CD14-positive monocyte (primary cell): ENCODE data around the gene PAOX. TPM values are rescaled to one million over a fixed set of nuclear protein-coding genes. Genes with fewer than 3 reads are reported as not detected.

Source experiments
- DNase-seq, 3 donors: peaks; one replicate each; pipeline ENCODE4 v3.0.0-alpha.2; 2011 to 2022
- H2AFZ ChIP-seq: 2 replicates; pipeline ENCODE4 v1.6.0; 2012; ENCODE audit warnings: mild to moderate bottlenecking, low read depth, low read length, inconsistent platforms; ENCODE audit not compliant: insufficient read depth, poor library complexity, severe bottlenecking
- H3K27ac ChIP-seq, 2 donors: 1 replicate in 1 of 2; 2 replicates in 1 of 2; pipeline ENCODE4 v1.5.1; 2012 to 2013; ENCODE audit warnings: low read length in 2 of 2, control low read depth in 1 of 2, inconsistent platforms in 1 of 2, low read depth in 1 of 2, mild to moderate bottlenecking in 1 of 2
- H3K27me3 ChIP-seq, 2 donors: one replicate each; pipeline versions ENCODE4 v1.6.0 to v1.6.1; 2011 to 2013; ENCODE audit warnings: low read length in 2 of 2; ENCODE audit not compliant: control insufficient read depth in 2 of 2, insufficient read depth in 2 of 2
- H3K36me3 ChIP-seq, 2 donors: replicated peaks in 1 of 2; 1 replicate in 1 of 2; 2 replicates in 1 of 2; pipeline versions ENCODE4 v1.5.1 to v1.6.1; 2012 to 2013; ENCODE audit warnings: low read length in 2 of 2, control low read depth in 1 of 2, inconsistent platforms in 1 of 2, mild to moderate bottlenecking in 1 of 2; ENCODE audit not compliant: insufficient read depth in 2 of 2, control insufficient read depth in 1 of 2
- H3K4me1 ChIP-seq, 2 donors: 1 replicate in 1 of 2; 2 replicates in 1 of 2; pipeline versions ENCODE4 v1.5.1 to v1.6.1; 2012 to 2013; ENCODE audit warnings: low read length in 2 of 2, control low read depth in 1 of 2, inconsistent platforms in 1 of 2, mild to moderate bottlenecking in 1 of 2, moderate library complexity in 1 of 2; ENCODE audit not compliant: insufficient read depth in 2 of 2, control insufficient read depth in 1 of 2
- H3K4me2 ChIP-seq: replicated peaks from 2 replicates; pipeline ENCODE3; 2012; ENCODE audit warnings: low read length, moderate library complexity, mild to moderate bottlenecking; ENCODE audit not compliant: poor library complexity, severe bottlenecking; ENCODE audit errors: extremely low read depth
- H3K4me3 ChIP-seq, 3 experiments: fragments of 200-600 bp in 1 of 3; sonication (generic) in 1 of 3; replicated peaks in 1 of 3; 1 replicate in 2 of 3; 2 replicates in 1 of 3; pipeline ENCODE4 v1.5.1; 2011 to 2013; ENCODE audit warnings: low read length in 3 of 3, mild to moderate bottlenecking in 3 of 3, control low read depth in 2 of 3, low read depth in 2 of 3, inconsistent platforms in 1 of 3, moderate library complexity in 1 of 3
- H3K79me2 ChIP-seq: 2 replicates; pipeline ENCODE4 v1.6.0; 2012; ENCODE audit warnings: mild to moderate bottlenecking, control low read depth, inconsistent platforms, low read length, moderate library complexity; ENCODE audit not compliant: insufficient read depth
- H3K9ac ChIP-seq: 2 replicates; pipeline ENCODE4 v1.6.0; 2017; ENCODE audit warnings: low read length, mild to moderate bottlenecking; ENCODE audit not compliant: insufficient read depth, poor library complexity, severe bottlenecking
- H3K9me3 ChIP-seq, 2 donors: replicated peaks in 1 of 2; 1 replicate in 1 of 2; 2 replicates in 1 of 2; pipeline versions ENCODE4 v1.5.1 to v1.6.1; 2012 to 2013; ENCODE audit warnings: low read length in 2 of 2, control low read depth in 1 of 2; ENCODE audit not compliant: control insufficient read depth in 1 of 2, insufficient read depth in 1 of 2
- H4K20me1 ChIP-seq: 2 replicates; pipeline ENCODE4 v1.6.0; 2012; ENCODE audit warnings: mild to moderate bottlenecking, low read length, control low read depth, moderate library complexity; ENCODE audit not compliant: insufficient read depth
- H3K27ac Mint-ChIP-seq, 7 donors: one replicate each; pipeline ENCODE4 v1.8.0; 2020; ENCODE audit warnings: mild to moderate bottlenecking in 7 of 7, mixed read lengths in 7 of 7, moderate library complexity in 6 of 7, inconsistent platforms in 2 of 7
- H3K27me3 Mint-ChIP-seq, 3 donors: one replicate each; pipeline ENCODE4 v1.8.0; 2021 to 2022; ENCODE audit warnings: low read depth in 3 of 3, mild to moderate bottlenecking in 3 of 3, mixed read lengths in 3 of 3, moderate library complexity in 3 of 3, inconsistent platforms in 1 of 3
- H3K36me3 Mint-ChIP-seq, 2 donors: one replicate each; pipeline ENCODE4 v1.8.0; 2020; ENCODE audit warnings: mixed read lengths in 2 of 2, inconsistent platforms in 1 of 2, mild to moderate bottlenecking in 1 of 2
- H3K4me1 Mint-ChIP-seq: one replicate; pipeline ENCODE4 v1.8.0; 2020; ENCODE audit warnings: mild to moderate bottlenecking, mixed read lengths
- H3K4me3 Mint-ChIP-seq, 2 donors: one replicate each; pipeline ENCODE4 v1.8.0; 2020; ENCODE audit warnings: mild to moderate bottlenecking in 2 of 2, mixed read lengths in 2 of 2, moderate library complexity in 1 of 2
- H3K9me3 Mint-ChIP-seq, 7 donors: one replicate each; pipeline ENCODE4 v1.8.0; 2020 to 2022; ENCODE audit warnings: mixed read lengths in 7 of 7, mild to moderate bottlenecking in 6 of 7, moderate library complexity in 6 of 7, inconsistent platforms in 2 of 7
- CTCF ChIP-seq: fragments of 200-600 bp; IDR thresholded peaks from one replicate; pipeline ENCODE4 v1.8.0; 2022; ENCODE audit warnings: antibody characterized with exemption, mild to moderate bottlenecking
- WGBS: methylation state at CpG from one replicate; pipeline ENCODE4 v1.1.5; 2013; ENCODE audit warnings: missing lambda C conversion rate; ENCODE audit not compliant: insufficient coverage; 5-methylcytosine and 5-hydroxymethylcytosine counted together
- intact Hi-C, 2 donors: fragments of 100-400 bp; cut with micrococcal nuclease; formaldehyde crosslinking; loops; one replicate each; pipeline versions ENCODE4 v1.15.0 to v1.15.1; 2023
- polyA plus RNA-seq, 3 donors: library from polyadenylated mRNA; depleted of rRNA in 1 of 3; unstranded in 2 of 3; stranded (reverse) in 1 of 3; fragments of 300-500 nt in 2 of 3; fragments of >200 nt in 1 of 3; fragmentation: Illumina TruSeq in 2 of 3; gene quantifications; 1 replicate in 2 of 3; 2 replicates in 1 of 3; pipeline ENCODE4 v1.2.3, GENCODE V29; 2012 to 2021

Gene PAOX
- polyA plus RNA-seq, 3 donors = 3.9 to 9.5 (median 9.3) TPM

- Histone ChIP-seq H3K27ac (no peak overlapping the region), H3K4me1 (peaks cover 16 to 19% of the 10 kb centered on the region in 2 donors), H3K36me3 (peaks cover 26 to 31% of the 10 kb centered on the region in 2 donors), H3K9ac (peak overlapping the region; percentile 32), H3K4me3 (peak overlapping the region in 2 of 3 experiments; percentile 53 to 80), H3K4me2 (peak overlapping the region; percentile 74), H4K20me1 (no peaks in the 10 kb centered on the region), H3K79me2 (peaks cover 5% of the 10 kb centered on the region), H3K9me3 (no peaks in the 10 kb centered on the region), H3K27me3 (peaks cover 0 to 2% of the 10 kb centered on the region in 2 donors), H2AFZ (no peak overlapping the region)
- intact Hi-C loops = loop anchor here in 1 of 2 donors (10.0 kb wide), 1 partner anchor 1068 kb away; the partner anchor contains the start of gene STK32C
- H3K27me3 Mint-ChIP-seq = peaks cover 0 to 9% (median 7%) of the 10 kb centered on the region in 3 donors
- H3K4me3 Mint-ChIP-seq = peak overlapping the region; percentile 46 to 47
- H3K36me3 Mint-ChIP-seq = peaks cover 27 to 38% of the 10 kb centered on the region in 2 donors
- no peak for DNase-seq
- no peaks in the 10 kb centered on the region for H3K9me3 Mint-ChIP-seq
- 81% methylated on average over 5 of the region's 20 CpGs for WGBS
- no peak for TF ChIP-seq CTCF
- no peak overlapping the region for H3K27ac Mint-ChIP-seq
- H3K4me1 Mint-ChIP-seq = peaks cover 14% of the 10 kb centered on the region
Measured at GRCh38 chr10:133372507-133372906, 6.6 kb upstream of the PAOX start.

DNA sequence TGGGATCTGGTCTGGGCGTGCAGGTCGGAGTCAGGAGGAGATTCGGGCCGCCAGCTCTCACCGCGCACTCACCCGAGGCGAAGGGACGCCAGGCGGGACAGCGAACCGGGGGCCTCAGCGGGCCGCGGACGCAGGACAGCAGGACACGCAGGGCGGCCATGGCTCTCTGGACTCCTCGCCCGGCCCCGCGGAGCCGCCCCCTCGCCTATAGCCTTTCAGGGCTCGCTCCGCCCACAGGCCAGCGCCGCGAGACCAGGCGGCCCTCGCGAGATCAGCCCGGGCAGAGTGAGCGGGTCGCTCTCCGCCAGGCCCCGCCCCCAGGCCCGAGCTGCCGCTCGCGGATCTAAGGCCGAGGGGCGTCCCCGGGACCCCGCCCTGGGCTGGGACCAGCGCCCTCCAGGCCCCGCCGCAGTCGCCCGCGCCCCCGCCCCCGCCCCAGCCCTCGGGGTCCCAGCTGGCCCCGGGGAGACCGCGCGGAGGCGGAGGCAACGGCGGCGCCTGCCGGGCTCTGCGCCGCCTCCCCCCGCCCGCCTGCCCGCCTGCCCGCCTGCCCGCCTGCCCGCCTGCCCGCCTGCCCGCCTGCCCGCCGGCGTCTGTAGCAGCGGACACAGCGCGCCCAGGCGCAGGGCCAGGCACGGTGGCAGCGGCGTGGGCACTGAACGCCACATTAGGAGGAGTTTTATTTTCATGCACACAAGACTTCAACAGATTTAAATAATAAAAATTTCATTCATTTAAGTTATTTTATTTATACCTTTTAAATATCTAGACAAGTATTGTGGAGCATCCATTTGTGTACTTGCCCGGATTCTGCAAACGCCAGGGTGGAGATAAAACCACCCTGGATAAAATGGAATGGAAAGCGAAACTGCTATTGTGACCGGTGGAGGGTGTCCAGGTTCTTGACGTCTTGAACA, 5.6 kb upstream of the PAOX start, which contains the start of gene ECHS1:
Gene ECHS1 (minus strand): TSS at position 181 of the 917 bp plus-strand sequence. CDS start 21 bp downstream, at position 160.
- under 1% methylated on average over 81 of the region's 89 CpGs for WGBS
- peak within 1 kb of the TSS; percentile 81 to 91 (median 87) for H3K27ac Mint-ChIP-seq
- no peaks in the 10 kb centered on the region for H3K9me3 ChIP-seq

More for the DNA sequence above, 5.6 kb upstream of the PAOX start, which contains the start of gene ECHS1:
- Mint-ChIP-seq H3K4me3 (peak within 1 kb of the TSS; percentile 84 to 92), H3K4me1 (peaks cover 18% of the 10 kb centered on the region), H3K27me3 (peaks cover 0 to 12% (median 10%) of the 10 kb centered on the region in 3 donors), H3K9me3 (no peaks in the 10 kb centered on the region), H3K36me3 (peaks cover 22 to 31% of the 10 kb centered on the region in 2 donors)
- DNase-seq = peak; percentile 87 to 93 (median 90)
- intact Hi-C loops = loop anchor here in 1 of 2 donors (10.0 kb wide), 1 partner anchor 1069 kb away; the partner anchor contains the start of gene STK32C
- H3K4me3 ChIP-seq = peak within 1 kb of the TSS; percentile 53 to 80 (median 77)
- H3K4me1 ChIP-seq = peaks cover 25 to 29% of the 10 kb centered on the region in 2 donors
- H3K27me3 ChIP-seq = peaks cover 0 to 2% of the 10 kb centered on the region in 2 donors
- peak within 1 kb of the TSS; percentile 70 for H3K9ac ChIP-seq
- peak within 1 kb of the TSS; percentile 80 for H2AFZ ChIP-seq
- no peak for TF ChIP-seq CTCF
- H3K27ac ChIP-seq = peak within 1 kb of the TSS; percentile 74 to 79
- H3K36me3 ChIP-seq = peaks cover 21 to 25% of the 10 kb centered on the region in 2 donors
- peaks cover 5% of the 10 kb centered on the region for H3K79me2 ChIP-seq
- H3K4me2 ChIP-seq = peak within 1 kb of the TSS; percentile 74
- no peaks in the 10 kb centered on the region for H4K20me1 ChIP-seq
